COLO668 (cell line): ENCODE results near the gene OST4.

ENCODE experiments used
- DNase-seq: peaks from one replicate; lab custom pipeline; 2025; ENCODE audit not compliant: unreplicated experiment; lab: John Stamatoyannopoulos, UW

Gene OST4

DNA sequence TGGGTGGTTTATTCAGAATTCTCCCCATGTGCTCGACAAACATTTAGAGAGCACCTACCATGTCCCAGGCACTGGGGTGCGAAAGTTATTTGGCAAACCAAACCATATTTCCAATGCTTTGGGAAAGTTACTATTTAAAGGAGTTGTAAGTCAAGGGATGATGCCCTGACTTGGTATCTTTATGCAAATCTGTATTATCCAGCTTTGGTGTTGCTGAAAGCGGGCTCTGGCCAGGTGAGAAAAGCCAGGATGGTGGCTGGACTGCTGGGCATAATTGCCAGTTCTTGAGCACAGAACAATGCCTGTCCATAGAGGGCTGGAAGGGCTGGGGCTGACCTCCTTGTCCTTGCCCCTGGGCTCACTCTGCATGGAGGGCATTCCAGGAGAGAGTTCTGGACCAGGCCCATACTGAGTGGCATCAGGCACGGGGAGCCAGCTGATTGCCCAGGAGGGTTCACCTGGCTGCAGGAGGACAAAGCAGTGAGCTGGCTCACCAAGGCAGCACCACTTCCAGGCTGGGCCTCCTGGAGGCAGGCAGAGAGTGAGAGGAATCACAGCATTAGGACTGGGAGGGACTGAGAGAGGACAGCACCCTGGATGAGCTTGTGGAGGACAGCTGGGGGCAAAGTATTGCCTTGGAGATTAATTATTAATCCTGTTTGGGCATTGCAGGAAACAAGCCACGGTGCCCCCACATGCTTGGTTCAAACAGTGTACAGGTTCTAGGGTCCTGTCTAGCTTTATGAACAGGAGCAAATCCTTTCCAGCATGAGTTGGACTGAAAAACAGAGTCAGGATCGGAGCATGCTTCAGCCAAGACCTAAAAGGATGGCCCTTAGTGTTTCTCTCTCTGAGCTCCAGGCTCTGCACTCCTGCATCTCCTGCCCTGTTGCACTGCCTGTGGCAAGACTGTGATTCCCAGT is 22.2 kb upstream of the OST4 start:
- no peak for DNase-seq

DNA sequence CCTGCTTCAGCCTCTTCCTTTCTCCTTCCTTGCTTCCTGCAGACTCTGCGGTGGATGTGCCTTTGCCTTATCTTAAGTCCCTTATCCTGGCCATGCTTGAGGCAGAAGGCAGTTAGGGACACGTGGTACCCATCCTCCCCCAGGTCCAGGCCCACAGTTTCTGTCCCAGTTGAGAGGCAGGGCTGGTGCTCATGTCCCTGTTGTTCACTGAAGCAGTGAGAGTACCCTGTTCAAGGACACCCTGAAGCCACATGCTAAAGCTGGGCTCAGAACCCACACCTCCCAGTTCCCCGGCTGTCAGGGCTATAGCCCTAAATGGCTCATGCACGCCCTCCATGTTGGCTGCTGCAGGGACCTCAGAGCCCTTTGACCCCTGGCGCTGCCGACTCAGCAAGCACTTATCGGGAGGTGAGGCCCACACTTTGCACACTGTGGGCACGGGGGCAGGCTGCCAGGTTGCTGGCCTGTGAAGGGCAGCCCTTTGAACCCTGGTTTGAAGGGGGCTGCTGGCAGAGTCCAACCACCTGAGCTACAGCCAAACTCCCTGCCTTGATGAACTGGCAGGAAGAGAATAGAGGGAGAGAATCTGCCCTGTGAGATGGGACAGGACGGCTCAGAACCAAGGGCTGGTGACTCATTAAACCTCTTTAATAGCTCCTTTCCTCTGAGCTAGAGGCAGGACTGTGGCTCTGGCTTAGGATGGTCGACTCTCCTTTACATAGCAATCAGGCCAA is 21.4 kb upstream of the OST4 start:
- DNase-seq = no peak

DNA sequence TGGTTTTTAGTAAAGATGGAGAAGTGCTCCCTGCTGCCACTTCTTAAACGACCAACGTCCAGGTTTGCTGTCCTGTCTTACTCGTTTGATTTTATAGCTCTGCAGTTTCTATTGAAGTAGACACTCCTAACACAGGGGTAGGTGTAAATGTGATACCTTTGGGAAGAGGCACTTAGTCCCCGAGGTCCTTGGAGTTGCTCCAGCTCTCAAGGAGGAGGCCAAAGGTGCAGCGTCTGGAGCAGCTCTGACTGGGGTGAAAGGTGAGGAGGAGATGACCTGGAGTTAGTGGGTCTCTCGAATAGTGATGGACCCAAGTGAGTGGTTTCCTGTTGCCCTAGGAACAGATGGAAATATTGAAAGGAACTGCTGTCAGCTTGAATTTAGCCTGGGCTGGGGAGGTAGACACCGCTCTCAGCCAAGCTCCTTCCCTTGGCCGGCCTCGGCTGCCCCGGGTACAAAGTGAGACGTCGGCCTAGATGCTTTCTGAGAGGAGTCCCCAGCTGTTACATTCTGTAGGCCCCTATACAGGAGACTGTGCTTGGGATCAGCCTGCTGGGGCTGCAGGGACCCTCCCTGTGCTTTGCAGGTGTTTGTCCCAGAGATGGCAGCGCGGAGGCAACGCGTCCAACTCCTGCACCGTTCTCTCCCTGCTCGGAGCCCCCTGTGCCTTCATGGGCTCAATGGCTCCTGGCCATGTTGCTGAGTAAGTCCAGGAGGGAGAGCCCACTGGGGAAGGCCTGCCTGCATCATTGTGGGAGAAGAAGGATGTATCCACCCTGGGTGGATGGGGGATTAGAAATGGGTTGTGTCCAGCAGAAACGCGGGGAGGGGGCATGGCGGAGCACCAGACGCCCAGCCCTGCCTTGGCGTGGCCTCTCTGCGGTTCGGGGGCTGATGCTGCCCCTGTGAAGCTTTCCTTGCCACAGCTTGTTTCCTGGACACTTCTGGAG is 20.6 kb upstream of the OST4 start:
- DNase-seq = no peak

DNA sequence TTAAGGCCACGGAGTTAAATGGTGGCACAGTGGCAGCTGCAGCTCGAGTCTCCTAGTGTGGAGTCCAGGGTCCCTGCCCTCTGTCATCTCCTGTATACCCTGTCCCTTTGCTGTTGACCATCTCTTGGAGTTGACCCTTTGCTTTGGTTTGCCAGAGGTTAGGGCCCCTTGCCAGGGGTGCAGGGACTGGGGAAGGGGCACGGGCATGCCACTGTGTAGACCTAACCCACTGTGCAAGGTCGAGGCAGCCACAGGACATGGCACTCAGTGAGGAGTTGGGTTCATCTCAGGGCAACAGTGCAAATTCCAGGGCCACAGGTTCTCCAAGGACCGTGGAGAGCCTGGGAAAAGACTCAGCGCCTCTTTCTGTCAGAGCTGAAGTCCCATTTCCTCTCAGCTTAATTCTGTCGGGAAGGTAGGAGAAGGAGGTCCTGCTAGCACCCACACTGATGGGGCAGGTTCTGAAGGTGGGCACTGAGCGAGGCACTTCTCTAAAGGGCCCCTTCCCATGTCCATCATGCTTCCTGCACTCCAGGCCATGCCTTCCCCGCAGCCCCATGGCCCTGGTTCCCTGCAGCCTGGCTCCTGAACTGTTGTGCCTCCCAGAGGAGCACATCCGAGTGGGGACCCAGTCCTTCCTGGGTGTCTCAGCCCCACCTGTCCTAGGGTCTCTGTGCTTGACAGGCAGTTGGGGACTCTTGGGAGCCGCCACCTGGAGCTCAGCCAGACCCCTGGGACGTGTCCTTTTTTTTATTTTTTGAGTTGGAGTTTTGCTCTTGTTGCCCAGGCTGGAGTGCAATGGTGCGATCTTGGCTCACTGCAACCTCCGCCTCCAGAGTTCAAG is 17.9 kb upstream of the OST4 start:
- no peak for DNase-seq

DNA sequence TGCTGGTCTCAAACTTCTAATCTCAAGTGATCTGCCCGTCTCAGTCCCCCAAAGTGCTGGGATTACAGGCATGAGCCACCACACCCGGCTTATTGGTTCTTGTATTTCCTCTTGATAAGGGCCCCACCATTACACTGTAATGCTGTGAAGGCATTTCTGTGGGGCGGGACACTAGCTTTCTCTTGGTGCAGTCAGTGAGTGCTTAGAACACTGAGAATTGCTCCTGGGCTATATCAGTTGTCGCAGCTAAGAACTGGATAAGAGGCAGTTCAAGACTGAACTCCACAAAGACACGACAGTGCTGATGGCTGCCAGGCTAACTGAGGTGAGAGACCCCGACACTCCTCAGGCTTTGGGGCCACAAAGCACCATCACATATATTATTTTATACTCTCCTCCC is 17.2 kb upstream of the OST4 start:
- DNase-seq = no peak

DNA sequence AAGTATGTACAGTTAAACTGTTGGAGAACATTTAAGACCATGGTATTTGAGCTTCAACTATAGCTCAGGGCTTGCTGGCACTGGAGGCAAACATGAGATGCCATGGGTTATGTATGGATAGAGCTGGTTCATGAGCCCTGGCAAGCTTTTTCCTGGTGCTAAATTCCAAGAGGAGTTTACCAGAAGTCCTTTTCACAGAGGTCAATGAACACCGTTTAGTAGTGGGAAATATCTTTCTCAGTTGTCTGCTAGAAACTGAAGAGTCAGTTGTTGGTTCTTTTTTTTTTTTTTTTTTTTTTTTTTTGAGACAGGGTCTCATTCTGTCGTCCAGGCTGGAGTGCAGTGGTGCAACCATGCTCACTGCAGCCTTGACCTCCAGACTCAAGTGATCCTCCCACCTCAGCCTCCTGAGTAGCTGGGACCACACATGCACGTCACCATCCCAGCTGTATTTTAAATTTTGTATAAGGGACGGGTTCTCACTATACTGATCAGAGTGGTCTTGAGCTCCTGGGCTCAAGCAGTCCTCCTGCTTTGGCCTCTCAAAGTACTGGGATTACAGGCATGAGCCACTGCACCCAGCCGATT is 16.5 kb upstream of the OST4 start:
- DNase-seq = no peak

DNA sequence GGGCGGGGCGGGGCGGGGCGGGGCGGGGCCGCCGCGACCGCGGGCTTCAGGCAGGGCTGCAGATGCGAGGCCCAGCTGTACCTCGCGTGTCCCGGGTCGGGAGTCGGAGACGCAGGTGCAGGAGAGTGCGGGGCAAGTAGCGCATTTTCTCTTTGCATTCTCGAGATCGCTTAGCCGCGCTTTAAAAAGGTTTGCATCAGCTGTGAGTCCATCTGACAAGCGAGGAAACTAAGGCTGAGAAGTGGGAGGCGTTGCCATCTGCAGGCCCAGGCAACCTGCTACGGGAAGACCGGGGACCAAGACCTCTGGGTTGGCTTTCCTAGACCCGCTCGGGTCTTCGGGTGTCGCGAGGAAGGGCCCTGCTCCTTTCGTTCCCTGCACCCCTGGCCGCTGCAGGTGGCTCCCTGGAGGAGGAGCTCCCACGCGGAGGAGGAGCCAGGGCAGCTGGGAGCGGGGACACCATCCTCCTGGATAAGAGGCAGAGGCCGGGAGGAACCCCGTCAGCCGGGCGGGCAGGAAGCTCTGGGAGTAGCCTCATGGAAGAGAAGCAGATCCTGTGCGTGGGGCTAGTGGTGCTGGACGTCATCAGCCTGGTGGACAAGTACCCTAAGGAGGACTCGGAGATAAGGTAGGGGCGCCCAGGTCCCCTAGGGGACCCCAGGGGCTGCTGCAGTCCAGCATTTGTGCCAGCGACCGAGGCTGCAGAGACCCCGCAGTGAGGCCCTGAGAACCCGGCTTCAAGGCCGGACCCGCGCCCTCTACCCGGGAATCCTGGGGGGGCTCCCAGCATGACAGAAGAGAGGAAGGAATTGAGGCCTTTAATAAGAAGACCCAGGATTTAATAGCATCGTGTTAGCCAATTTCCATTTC is 15.5 kb upstream of the OST4 start, which contains the start of gene KHK:
TSS of gene KHK (plus strand) at position 49 of the 870 bp plus-strand sequence. CDS start at position 537, 488 bp downstream.
- peak; percentile 83 for DNase-seq

DNA sequence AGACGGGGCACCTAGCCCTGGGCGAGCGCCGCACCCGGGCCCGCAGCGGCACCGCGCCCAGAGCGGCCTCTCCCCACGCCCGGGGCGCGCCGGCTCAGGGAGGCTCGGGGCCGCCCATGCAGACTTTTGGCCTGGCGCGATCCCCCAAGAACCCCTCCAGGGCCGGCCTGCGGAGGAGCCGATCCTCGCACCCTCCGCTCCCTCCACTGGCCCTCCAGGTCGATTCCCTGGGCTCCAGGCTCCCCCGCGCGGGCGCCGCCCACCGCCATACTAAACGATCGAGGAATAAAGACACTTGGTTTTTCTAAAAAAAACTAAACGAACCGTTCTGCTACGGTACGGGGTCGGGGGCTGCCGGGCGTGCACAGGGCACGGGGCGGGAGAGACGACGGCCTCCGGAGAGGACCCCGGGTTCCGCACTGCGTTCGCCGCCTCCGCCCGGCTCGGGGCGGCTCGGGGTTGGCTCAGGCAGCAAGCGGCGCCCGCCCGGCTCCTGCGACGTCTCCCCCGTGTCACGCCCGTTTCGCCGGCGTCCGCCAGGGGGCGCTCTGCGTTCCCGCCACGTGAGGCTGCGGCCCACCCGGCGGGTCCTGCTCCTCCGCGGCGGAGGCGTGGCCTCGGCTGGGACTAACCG is 14.8 kb upstream of the OST4 start:
- DNase-seq = peak; percentile 97

DNA sequence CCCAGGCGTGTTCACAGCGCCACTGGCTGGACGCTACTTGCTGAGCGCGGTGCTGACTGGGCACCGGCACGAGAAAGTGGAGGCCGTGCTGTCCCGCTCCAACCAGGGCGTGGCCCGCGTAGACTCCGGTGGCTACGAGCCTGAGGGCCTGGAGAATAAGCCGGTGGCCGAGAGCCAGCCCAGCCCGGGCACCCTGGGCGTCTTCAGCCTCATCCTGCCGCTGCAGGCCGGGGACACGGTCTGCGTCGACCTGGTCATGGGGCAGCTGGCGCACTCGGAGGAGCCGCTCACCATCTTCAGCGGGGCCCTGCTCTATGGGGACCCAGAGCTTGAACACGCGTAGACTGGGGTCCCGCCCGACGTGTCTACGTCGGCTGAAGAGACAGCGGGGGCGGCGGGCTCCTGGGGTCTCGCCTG is 14.2 kb upstream of the OST4 start:
- DNase-seq = peak; percentile 44

DNA sequence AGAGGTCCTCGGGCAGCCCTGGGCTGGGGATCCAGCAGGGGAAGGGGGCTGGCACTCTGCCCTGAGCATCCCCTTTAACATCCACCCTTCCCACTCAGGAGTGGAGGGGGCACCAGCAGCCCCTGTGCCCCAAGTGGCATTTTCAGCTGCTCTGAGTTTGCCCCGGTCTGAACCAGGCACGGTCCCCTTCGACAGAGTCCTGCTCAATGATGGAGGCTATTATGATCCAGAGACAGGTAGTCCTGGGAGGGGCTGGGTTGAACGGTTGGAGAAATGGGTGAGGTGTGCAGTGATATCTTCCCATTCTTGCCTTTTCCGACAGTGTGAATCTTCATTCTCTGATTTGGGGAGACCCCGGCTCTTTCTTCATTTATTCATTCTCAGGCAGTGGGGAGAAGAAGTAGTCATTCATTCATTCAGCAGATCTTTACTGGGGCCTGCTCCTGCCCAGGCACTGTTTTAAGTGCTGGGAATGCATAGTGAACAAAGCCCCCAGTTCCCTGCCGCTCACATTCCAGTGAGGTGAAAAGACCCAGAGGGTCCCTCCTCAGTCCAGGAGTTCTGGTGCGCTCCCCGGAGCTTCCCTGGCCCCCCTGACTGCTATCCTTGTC is 13.7 kb upstream of the OST4 start:
- DNase-seq = no peak

DNA sequence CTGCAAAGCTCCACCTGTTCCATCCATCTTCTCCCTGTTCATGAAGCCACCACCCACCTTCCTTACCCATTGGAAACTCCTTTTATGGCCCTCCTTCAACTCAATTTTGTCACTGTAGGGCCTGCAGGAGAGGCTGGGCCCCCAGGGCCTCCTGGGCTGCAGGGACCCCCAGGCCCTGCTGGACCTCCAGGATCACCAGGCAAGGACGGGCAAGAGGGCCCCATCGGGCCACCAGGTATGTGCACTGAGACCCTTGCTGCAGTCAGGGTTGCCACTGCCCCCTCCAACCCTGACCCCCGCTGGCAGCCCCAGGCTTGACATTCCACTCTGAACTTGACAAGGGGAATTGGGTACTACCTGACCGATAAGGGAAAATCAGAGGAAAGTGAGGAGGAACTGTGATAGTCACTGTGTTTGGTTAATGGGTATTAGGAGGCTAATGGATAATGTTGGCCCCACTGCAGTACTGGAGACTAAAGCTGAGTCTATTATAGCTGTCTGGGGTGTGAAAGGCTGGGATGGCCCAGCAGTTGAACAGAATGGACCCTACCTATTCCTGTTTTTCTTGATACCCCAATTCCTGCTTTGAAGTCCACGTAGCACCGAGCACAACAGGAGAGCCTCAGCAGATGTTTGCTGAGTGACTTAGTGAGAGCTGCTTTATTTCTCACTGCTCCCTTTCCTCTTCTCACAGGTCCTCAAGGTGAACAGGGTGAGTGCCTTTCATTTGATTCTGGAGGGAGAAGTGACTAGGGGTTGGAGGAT is 13.0 kb upstream of the OST4 start:
- DNase-seq = no peak

DNA sequence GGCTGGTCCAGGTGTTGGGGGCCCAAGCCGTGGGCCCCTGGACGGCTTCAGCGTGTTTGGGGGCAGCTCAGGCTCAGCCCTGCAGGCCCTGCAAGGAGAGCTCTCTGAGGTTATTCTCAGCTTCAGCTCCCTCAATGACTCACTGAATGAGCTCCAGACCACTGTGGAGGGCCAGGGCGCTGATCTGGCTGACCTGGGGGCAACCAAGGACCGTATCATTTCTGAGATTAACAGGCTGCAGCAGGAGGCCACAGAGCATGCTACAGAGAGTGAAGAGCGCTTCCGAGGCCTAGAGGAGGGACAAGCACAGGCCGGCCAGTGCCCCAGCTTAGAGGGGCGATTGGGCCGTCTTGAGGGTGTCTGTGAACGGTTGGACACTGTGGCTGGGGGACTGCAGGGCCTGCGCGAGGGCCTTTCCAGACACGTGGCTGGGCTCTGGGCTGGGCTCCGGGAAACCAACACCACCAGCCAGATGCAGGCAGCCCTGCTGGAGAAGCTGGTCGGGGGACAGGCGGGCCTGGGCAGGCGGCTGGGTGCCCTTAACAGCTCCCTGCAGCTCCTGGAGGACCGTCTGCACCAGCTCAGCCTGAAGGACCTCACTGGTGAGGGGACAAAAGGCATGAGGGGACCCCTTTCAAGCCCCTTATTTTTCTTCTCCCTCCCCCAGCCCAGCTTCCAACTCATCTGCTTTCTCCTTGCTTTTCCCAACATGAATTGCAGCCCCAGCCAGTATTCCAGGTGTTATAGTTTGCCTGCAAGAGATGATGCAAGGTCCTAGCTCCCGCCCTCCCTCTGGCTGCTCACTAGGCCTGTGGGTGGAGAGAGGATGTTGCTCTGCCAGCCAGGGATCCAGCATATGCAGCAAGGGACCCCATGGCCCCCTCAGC is 12.2 kb upstream of the OST4 start:
- no peak for DNase-seq

DNA sequence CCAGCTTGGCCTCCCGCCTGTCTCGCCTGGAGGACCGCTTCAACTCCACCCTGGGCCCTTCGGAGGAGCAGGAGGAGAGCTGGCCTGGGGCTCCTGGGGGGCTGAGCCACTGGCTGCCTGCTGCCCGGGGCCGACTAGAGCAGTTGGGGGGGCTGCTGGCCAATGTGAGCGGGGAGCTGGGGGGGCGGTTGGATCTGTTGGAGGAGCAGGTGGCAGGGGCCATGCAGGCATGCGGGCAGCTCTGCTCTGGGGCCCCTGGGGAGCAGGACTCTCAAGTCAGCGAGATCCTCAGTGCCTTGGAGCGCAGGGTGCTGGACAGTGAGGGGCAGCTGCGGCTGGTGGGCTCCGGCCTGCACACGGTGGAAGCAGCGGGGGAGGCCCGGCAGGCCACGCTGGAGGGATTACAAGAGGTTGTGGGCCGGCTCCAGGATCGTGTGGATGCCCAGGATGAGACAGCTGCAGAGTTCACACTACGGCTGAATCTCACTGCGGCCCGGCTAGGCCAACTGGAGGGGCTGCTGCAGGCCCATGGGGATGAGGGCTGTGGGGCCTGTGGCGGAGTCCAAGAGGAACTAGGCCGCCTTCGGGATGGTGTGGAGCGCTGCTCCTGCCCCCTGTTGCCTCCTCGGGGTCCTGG is 11.4 kb upstream of the OST4 start:
- DNase-seq = no peak

DNA sequence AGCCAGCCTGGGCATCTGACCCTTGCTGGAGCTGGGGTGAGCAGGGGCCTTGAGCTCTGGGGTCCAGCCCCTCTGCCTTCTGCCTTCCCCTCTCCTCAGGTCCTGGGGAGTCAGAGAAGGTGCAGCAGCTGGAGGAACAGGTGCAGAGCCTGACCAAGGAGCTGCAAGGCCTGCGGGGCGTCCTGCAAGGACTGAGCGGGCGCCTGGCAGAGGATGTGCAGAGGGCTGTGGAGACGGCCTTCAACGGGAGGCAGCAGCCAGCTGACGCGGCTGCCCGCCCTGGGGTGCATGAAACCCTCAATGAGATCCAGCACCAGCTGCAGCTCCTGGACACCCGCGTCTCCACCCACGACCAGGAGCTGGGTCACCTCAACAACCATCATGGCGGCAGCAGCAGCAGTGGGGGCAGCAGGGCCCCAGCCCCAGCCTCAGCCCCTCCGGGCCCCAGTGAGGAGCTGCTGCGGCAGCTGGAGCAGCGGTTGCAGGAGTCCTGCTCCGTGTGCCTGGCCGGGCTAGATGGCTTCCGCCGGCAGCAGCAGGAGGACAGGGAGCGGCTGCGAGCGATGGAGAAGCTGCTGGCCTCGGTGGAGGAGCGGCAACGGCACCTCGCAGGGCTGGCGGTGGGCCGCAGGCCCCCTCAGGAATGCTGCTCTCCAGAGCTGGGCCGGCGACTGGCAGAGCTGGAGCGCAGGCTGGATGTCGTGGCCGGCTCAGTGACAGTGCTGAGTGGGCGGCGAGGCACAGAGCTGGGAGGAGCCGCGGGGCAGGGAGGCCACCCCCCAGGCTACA is 10.7 kb upstream of the OST4 start:
- no peak for DNase-seq

DNA sequence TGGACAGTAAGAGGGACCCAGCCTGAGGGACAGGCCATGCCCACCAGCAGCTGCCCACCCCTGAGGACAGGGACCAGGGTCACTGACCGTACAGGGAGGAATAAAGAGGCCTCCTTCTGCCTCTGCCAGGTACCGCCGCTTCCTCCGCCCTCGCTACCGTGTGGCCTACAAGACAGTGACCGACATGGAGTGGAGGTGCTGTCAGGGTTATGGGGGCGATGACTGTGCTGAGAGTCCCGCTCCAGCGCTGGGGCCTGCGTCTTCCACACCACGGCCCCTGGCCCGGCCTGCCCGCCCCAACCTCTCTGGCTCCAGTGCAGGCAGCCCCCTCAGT is 9.1 kb upstream of the OST4 start:
- DNase-seq = no peak
